SKM-1 treated with dmso at 0.1 percent for 144 hours (cell line): ENCODE results near the gene FAM120AOS.
"Not testable (repeated sequence)": the region's sequence is repeated elsewhere in the genome, so short reads cannot be mapped to it uniquely, and the experiment has no call there.

ENCODE experiments used
- DNase-seq: peaks from one replicate; lab custom pipeline; 2025; ENCODE audit not compliant: unreplicated experiment; lab: John Stamatoyannopoulos, UW

Gene FAM120AOS

DNA sequence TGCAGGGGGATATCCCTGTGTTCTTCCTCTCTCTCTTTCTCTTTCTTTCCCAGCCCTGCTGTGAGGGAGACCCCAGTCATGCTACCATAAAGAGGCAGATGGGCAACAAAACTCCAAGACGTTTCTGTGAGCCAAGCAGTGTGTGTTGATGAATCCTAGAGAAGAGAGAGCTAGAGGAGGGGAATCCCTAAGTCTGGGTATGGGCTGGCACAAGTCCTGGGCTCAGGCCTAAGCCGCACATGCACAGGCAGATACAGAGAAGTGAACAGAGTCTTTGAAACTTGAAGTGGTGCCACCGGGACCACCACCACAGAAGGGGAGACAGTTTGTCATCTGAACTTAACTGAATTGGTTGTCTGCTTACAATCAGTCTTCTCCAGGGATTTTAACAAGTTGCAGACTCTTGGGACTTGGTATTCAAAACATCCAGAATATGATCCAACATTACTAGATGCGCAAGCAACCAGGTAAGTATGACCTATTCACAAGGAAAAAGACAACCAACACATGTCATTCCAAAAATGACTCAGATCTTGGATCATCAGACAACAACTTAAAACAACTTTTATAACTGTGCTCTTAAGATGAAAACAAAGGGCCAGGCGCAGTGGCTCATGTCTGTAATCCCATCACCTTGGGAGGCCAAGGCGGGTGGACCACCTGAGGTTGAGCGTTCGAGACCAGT lies 12.3 kb downstream of the FAM120AOS start:
- no peak for DNase-seq

DNA sequence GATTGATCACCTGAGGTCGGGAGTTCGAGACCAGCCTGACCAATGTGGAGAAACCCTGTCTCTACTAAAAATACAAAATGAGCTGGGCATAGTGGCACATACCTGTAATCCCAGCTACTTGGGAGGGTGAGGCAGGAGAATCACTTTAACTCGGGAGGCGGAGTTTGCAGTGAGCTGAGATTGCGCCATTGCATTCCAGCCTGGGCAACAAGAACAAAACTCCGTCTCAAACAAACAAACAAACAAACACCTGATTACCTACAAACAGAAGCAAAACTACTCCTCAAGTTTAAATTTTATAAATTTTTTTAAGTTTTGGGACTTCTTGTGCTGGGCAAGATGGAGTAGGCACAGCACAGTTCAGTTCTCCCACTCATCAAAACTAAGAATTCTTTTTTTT lies 14.1 kb downstream of the FAM120AOS start:
- not testable (repeated sequence) for DNase-seq

DNA sequence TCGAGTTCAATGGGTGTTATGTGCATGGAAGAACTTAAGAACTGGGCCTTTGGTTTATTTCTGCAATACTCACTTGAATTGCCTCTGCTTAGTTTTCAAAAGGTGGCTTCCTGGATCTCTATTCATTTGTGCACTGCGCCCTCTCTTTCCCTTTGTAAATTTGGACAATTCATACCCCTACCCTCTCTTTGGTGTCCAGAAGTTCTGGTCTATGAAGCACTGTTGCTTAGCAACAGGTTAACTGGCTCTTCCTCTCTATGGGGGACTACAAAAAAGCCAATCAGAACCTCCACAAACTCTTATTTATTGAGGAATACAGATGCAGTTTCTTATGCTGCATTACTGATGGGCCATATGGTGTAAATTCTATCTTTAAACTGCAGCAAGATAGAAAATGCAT lies 15.4 kb downstream of the FAM120AOS start:
- no peak for DNase-seq

- DNase-seq = no peak
These were observed 16.6 kb downstream of the FAM120AOS start for GRCh38 chr9:93436655-93437407.

DNA sequence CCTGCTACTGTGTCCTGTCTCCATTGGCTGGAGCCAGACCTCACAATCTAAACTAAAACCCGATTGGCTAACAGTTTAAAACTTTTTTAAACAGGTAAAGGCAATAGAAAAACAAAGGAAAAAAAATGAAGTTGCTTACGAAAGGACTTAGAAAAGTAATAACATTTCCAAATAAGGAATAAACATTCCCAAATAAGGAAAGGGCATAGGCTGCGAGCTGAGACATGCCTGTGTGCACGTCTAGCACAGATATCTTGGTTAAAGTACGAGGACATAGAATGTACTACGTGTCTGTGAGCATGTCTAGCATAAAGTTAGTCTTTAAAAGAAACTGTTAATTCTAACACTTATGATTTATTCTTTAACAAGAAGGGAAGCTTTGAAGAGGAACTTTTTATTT lies 17.2 kb downstream of the FAM120AOS start:
- no peak for DNase-seq

- DNase-seq = no peak
These were observed 18.0 kb downstream of the FAM120AOS start for GRCh38 chr9:93435386-93435785.

DNA sequence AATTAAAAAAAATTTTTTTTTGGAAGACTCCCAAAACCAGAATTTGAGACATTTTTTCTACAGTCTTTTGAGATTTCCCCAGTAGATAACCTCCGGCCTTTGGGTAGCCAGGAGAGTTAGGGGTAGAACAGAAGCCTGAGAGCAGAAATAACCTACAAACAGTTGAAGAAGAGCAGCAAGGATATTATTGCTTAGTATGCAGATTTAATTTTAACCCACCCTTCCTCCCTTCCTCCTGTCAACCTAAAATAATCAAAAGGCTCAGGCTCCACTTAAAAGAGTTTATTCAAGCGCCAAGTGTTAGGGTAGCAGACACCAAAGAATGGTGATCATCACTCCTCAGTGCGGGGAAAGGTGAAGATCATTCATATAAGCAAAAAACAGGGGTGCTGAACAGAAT lies 19.3 kb downstream of the FAM120AOS start:
- DNase-seq = no peak

- DNase-seq = no peak
These were observed 20.4 kb downstream of the FAM120AOS start for GRCh38 chr9:93432964-93433363.

GRCh38 chr9:93431539-93432105 lies 21.8 kb downstream of the FAM120AOS start:
- DNase-seq = no peak

- no peak for DNase-seq
These were observed 25.6 kb downstream of the FAM120AOS start for GRCh38 chr9:93427655-93428379.

DNA sequence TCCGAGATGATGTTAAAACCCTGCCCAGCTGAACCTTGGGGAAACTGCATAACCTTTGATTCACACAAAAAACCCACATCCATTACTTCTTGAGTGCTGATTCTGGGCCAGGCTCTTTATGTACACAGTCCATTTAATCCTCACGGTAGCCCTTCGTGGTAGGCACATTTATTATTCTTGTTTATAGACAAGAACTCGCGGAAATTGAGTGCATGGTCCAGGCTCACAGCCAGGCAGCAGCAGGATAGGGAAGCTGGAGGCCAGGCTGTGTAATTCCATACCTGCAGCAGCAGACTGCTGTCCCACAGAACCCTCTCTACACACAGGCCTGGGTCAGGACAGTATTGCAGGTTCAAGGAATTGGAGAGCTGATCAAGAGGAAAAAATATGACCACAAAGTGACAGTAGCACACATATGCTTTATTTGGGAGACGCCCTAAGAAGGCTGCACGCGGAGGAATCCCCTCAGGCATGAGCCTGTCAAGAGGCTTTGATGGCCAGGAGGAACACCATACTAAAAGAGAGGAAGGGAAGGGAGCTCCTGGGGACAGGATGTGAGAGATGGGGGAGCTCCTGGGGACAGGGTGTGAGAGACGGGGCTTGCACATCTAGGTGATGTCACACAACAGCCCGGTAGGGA lies 30.3 kb downstream of the FAM120AOS start:
- DNase-seq = no peak

DNA sequence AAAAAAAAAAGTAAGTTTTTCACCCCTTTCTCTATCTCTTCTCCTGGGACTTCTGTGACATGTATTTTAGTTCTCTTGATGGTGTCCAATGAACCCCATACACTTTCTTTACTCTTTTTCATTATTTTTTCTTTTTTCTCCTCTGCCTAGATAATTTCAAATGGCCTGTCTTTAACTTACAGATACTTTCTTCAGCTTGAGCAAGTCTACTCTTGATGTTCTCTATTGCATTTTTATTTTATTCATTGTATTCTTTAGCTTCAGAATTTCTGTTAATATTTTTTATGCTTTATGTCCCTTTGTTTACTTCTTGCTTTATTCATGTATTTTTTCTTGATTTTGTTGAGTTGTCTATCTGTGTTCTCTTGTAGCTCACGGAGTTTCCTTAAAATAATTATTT lies 34.4 kb downstream of the FAM120AOS start:
- no peak for DNase-seq

GRCh38 chr9:93417538-93417937 lies 35.8 kb downstream of the FAM120AOS start:
- DNase-seq = no peak

GRCh38 chr9:93416530-93417235 lies 36.7 kb downstream of the FAM120AOS start:
- no peak for DNase-seq

DNA sequence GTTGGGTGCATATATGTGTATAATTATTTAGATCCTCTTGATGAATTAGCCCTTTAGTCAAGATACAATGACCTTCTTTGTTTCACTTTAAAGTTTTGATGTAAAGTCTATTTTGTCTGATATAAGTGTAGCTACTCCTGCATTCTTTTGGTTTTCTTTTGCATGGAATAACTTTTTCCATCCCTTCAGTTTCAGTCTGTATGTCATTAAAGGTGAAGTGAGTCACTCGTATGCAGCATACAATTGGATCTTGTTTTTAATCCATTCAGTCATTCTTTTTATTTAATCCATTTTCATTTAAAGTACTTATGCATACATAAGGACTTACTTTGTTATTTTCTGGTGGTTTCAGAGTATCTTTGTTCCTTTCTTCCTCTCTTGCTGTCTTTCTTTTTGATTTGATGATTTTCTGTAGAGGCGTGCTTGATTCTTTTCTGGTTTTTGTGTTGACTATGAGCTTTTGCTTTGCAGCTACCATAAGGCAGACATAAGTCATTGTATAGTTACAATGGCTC lies 38.1 kb downstream of the FAM120AOS start:
- no peak for DNase-seq

- no peak for DNase-seq
These were observed 39.9 kb downstream of the FAM120AOS start for GRCh38 chr9:93413530-93413929.

DNA sequence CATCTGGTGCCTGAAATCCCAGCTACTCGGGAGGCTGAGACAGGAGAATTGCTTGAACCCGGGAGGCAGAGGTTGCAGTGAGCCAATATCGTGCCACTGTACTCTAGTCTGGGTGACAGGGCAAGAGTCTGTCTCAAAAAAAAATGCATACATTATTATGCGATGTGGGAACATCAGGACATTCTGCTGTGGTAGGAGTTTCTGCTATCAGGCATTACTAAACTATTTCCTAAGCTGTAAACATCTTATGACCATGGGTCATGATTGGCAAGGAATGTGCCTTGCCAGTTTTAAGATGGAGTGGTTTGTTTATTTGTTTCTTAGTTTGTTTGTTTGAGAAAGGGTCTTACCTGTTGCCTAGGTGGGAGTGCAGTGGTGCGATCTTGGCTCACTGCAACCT lies 47.0 kb downstream of the FAM120AOS start:
- no peak for DNase-seq

DNA sequence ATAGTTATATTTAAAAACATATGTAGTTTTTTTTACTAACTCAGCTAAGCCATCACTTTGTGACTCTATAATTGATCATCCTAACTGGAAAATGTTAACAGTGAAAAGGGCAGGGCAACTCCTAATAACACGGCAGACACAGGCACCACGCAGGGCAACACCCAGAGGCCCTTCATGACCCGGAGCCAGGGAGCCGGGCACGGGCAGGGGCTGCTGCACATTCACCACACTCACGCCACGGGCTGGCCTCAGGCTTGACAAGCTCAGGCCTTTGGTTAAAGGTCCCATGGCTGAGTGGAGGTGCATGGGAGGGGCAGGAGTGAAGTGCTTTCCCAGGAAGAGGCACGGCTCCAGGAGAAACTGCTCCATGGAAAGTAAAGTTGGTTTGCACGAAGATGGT lies 54.9 kb downstream of the FAM120AOS start:
- DNase-seq = no peak

DNA sequence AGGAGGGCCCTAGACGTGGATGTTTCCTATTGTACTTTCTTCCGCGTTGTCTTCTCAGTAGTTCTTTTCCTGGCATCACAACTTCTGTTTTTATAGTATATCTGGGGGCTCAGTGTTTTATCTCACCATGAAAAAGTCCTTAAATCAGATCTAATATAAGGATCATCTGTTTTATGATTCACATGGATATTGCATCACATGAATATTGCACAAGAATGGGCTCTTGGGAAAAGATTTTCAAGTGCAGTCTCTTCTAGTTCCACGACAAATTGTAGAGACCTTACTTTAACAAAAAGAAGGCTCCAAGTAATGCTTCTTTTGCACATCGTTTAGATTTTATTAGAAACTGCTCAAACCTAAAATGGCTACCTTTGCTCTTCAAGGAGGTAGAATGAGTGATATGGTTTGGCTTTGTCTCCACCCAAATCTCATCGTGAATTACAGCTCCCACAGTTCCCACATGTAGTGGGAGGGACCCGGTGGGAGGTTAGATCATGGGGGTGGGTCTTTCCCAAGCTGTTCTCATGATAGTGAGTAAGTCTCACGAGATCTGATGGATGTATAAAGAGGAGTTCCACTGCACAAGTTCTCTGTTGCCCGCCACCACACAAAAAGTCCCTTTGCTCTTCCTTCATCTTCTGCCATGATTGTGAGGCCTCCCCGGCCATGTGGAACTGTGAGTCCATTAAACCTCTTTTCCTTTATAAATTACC lies 55.6 kb downstream of the FAM120AOS start:
- no peak for DNase-seq
